Measurements from ENCODE around the gene AGAP1. TPM values are rescaled to one million over a fixed set of nuclear protein-coding genes. Genes with fewer than 3 reads are reported as not detected.
A peak's percentile ranks its signal among the peaks of the same experiment; 100 is the strongest.

AGAP1 gene
- total RNA-seq, 1 donor from 2014 or later = 20.4 TPM

- Mint-ChIP-seq H3K4me3 (peak overlapping the region; percentile 73), H3K4me1 (peaks cover 48% of the 10 kb centered on the region), H3K9me3 (no peaks in the 10 kb centered on the region), H3K27ac (peak overlapping the region; percentile 89), H3K27me3 (ENCODE audit: insufficient read depth, low read depth) (peaks cover 10% of the 10 kb centered on the region), H3K36me3 (peaks cover 10% of the 10 kb centered on the region)
- Histone ChIP-seq H3K79me2 (ENCODE audit: low read depth) (no peaks in the 10 kb centered on the region), H3K4me2 (no peak overlapping the region), H3K9ac (no peak overlapping the region), H4K20me1 (ENCODE audit: low read depth) (peaks cover 36% of the 10 kb centered on the region), H3K4me1 (peaks cover 10% of the 10 kb centered on the region), H3K36me3 (no peaks in the 10 kb centered on the region), H3K9me3 (ENCODE audit: low read depth) (no peaks in the 10 kb centered on the region), H3K4me3 (no peak overlapping the region), H3F3A (ENCODE audit: low read depth) (no peaks in the 10 kb centered on the region), H2AFZ (replicated peaks) (no peak overlapping the region), H3K27me3 (no peaks in the 10 kb centered on the region), H3K27ac (no peak overlapping the region)
- no peak for DNase-seq (ENCODE audit: low spot score)
- TF ChIP-seq CTCF (IDR thresholded peaks at IDR 0.05) = no peak
- TF ChIP-seq EZH2 (IDR thresholded peaks at IDR 0.05) = no peak
- no peak for TF ChIP-seq EZH2phosphoT487 (IDR thresholded peaks at IDR 0.05)
These were observed 613.7 kb downstream of the AGAP1 start for GRCh38 chr2:236107536-236107935.

GRCh38 chr2:236107942-236108625 is 614.2 kb downstream of the AGAP1 start:
- Histone ChIP-seq H3K9ac (no peak overlapping the region), H3K27ac (no peak overlapping the region), H3K4me3 (no peak overlapping the region), H3K36me3 (no peaks in the 10 kb centered on the region), H3K27me3 (no peaks in the 10 kb centered on the region), H3K4me2 (no peak overlapping the region), H3K79me2 (ENCODE audit: low read depth) (no peaks in the 10 kb centered on the region), H3F3A (ENCODE audit: low read depth) (no peaks in the 10 kb centered on the region), H3K4me1 (peaks cover 10% of the 10 kb centered on the region), H4K20me1 (ENCODE audit: low read depth) (peaks cover 34% of the 10 kb centered on the region), H3K9me3 (ENCODE audit: low read depth) (no peaks in the 10 kb centered on the region), H2AFZ (replicated peaks) (no peak overlapping the region)
- peaks cover 15% of the 10 kb centered on the region for H3K27me3 Mint-ChIP-seq (ENCODE audit: insufficient read depth, low read depth)
- no peak for DNase-seq (ENCODE audit: low spot score)
- peaks cover 10% of the 10 kb centered on the region for H3K36me3 Mint-ChIP-seq
- H3K4me3 Mint-ChIP-seq = peak overlapping the region; percentile 73
- peak overlapping the region; percentile 0 for H3K27ac Mint-ChIP-seq
- no peaks in the 10 kb centered on the region for H3K9me3 Mint-ChIP-seq
- no peak for TF ChIP-seq EZH2 (IDR thresholded peaks at IDR 0.05)
- TF ChIP-seq EZH2phosphoT487 (IDR thresholded peaks at IDR 0.05) = no peak
- TF ChIP-seq CTCF (IDR thresholded peaks at IDR 0.05) = no peak
- H3K4me1 Mint-ChIP-seq = peaks cover 49% of the 10 kb centered on the region

GRCh38 chr2:236109061-236109460 is 615.2 kb downstream of the AGAP1 start:
- H3K9me3 ChIP-seq (ENCODE audit: low read depth) = no peaks in the 10 kb centered on the region
- no peak overlapping the region for H3K4me2 ChIP-seq
- no peak overlapping the region for H3K4me3 ChIP-seq
- H3K27me3 Mint-ChIP-seq (ENCODE audit: insufficient read depth, low read depth) = peaks cover 15% of the 10 kb centered on the region
- H3K36me3 Mint-ChIP-seq = peaks cover 12% of the 10 kb centered on the region
- H3F3A ChIP-seq (ENCODE audit: low read depth) = no peaks in the 10 kb centered on the region
- H3K27ac Mint-ChIP-seq = peak overlapping the region; percentile 40
- no peak for DNase-seq (ENCODE audit: low spot score)
- H3K9ac ChIP-seq = no peak overlapping the region
- no peaks in the 10 kb centered on the region for H3K9me3 Mint-ChIP-seq
- peaks cover 10% of the 10 kb centered on the region for H3K4me1 ChIP-seq
- no peak overlapping the region for H2AFZ ChIP-seq (replicated peaks)
- H3K4me3 Mint-ChIP-seq = peak overlapping the region; percentile 73
- H3K4me1 Mint-ChIP-seq = peaks cover 45% of the 10 kb centered on the region
- H3K79me2 ChIP-seq (ENCODE audit: low read depth) = no peaks in the 10 kb centered on the region
- H3K36me3 ChIP-seq = no peaks in the 10 kb centered on the region
- peaks cover 29% of the 10 kb centered on the region for H4K20me1 ChIP-seq (ENCODE audit: low read depth)
- H3K27me3 ChIP-seq = no peaks in the 10 kb centered on the region
- no peak overlapping the region for H3K27ac ChIP-seq
- TF ChIP-seq EZH2phosphoT487 (IDR thresholded peaks at IDR 0.05) = no peak
- TF ChIP-seq EZH2 (IDR thresholded peaks at IDR 0.05) = no peak
- no peak for TF ChIP-seq CTCF (IDR thresholded peaks at IDR 0.05)

Measured in neural progenitor cell (in vitro differentiated cells).